SU-DHL-6 (cell line): Measurements from ENCODE around the gene MAEL.

Experiments
- H2AFZ ChIP-seq: fragments of 200-600 bp; sonication (generic); 2 replicates; pipeline ENCODE4 v1.6.1; 2014; ENCODE audit warnings: low read depth, mild to moderate bottlenecking, moderate library complexity, mixed read lengths, antibody characterized with exemption, low read length; ENCODE audit not compliant: severe bottlenecking
- H3F3A ChIP-seq: fragments of 200-600 bp; shearing (Covaris generic); 2 replicates; pipeline ENCODE4 v1.6.0; 2016; ENCODE audit warnings: antibody characterized with exemption, mild to moderate bottlenecking; ENCODE audit not compliant: insufficient read depth
- H3K27ac ChIP-seq: fragments of 200-600 bp; sonication (generic); 2 replicates; pipeline ENCODE4 v1.5.1; 2016; ENCODE audit warnings: low read depth, mild to moderate bottlenecking, low read length, moderate library complexity, mixed read lengths
- H3K27me3 ChIP-seq: fragments of 200-600 bp; sonication (generic), shearing (Covaris generic); 2 replicates; pipeline ENCODE4 v1.6.0; 2014; ENCODE audit warnings: mild to moderate bottlenecking, low read length
- H3K36me3 ChIP-seq: fragments of 200-600 bp; sonication (generic); 2 replicates; pipeline ENCODE4 v1.6.1; 2014; ENCODE audit warnings: mild to moderate bottlenecking, low read length, mixed read lengths
- H3K4me2 ChIP-seq: fragments of 300-600, 200-600 bp; shearing (Covaris generic), sonication (generic); 2 replicates; pipeline ENCODE4 v1.6.0; 2014; ENCODE audit warnings: low read length, low read depth, mild to moderate bottlenecking; ENCODE audit not compliant: poor library complexity, severe bottlenecking
- H3K4me3 ChIP-seq: fragments of 200-600 bp; sonication (generic); 2 replicates; pipeline ENCODE4 v1.5.1; 2014; ENCODE audit warnings: antibody characterized with exemption, low read length, mild to moderate bottlenecking, mixed read lengths; ENCODE audit not compliant: insufficient read depth, poor library complexity, severe bottlenecking
- H3K79me2 ChIP-seq: fragments of 200-600 bp; sonication (generic); 2 replicates; pipeline ENCODE4 v1.6.1; 2014; ENCODE audit warnings: mild to moderate bottlenecking, low read length, moderate library complexity; ENCODE audit not compliant: insufficient read depth
- H3K9ac ChIP-seq: fragments of 200-600 bp; sonication (generic); 2 replicates; pipeline ENCODE4 v1.7.0; 2014; ENCODE audit warnings: mild to moderate bottlenecking, low read length
- H3K9me2 ChIP-seq: fragments of 200-600 bp; sonication (generic); replicated peaks from 2 replicates; pipeline ENCODE4 v1.6.1; 2014; ENCODE audit warnings: low read length; ENCODE audit not compliant: insufficient read depth
- H3K9me3 ChIP-seq: fragments of 200-600 bp; sonication (generic); 2 replicates; pipeline ENCODE4 v1.6.1; 2014; ENCODE audit warnings: low read length, mixed read lengths; ENCODE audit not compliant: insufficient read depth
- H4K20me1 ChIP-seq: fragments of 200-600 bp; sonication (generic); 2 replicates; pipeline ENCODE4 v1.6.1; 2014; ENCODE audit warnings: low read depth, mild to moderate bottlenecking, antibody characterized with exemption, low read length, moderate library complexity, mixed read lengths
- CTCF ChIP-seq: fragments of 200-600 bp; sonication (generic); IDR thresholded peaks from one replicate; pipeline ENCODE4 v1.5.1; 2017; ENCODE audit warnings: antibody characterized with exemption, mild to moderate bottlenecking, low read length, moderate library complexity; ENCODE audit not compliant: insufficient read depth, poor library complexity, severe bottlenecking
- EZH2phosphoT487 ChIP-seq: fragments of 200-600 bp; sonication (generic), shearing (Covaris generic); conservative IDR thresholded peaks from 2 replicates; pipeline ENCODE4 v1.6.1; 2018; ENCODE audit warnings: mild to moderate bottlenecking, antibody characterized with exemption, low read length, moderate library complexity, mixed read lengths

The MAEL gene

DNA sequence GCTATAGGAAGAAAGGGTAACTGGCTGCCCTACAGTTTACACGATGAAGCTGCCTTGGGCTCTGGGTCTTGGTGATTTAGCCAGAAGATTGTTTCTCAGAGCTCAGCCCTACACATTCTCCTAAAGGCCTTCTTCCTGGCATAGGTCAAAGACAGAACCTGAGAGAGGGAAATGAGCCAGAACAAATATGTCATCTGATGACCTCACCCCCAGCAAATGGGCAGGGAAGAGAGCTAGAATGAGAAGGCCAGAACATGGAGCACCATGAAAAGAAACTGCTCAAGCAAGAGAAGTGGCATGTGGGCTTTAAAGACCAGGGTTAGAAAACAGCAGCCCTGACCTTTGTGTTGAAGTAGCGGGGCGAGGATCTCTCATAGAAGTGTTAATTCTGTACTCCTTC lies 8.3 kb upstream of the MAEL start:
- H3K36me3 ChIP-seq, result no peaks in the 10 kb centered on the region
- no peaks in the 10 kb centered on the region for H3K9me2 ChIP-seq
- TF ChIP-seq CTCF (no peak), EZH2phosphoT487 (no peak)
- no peak overlapping the region for H3K9ac ChIP-seq
- H3K4me2 ChIP-seq, result no peak overlapping the region
- peaks cover 6% of the 10 kb centered on the region for H3F3A ChIP-seq
- H3K4me3 ChIP-seq, result no peak overlapping the region
- H3K9me3 ChIP-seq, result no peaks in the 10 kb centered on the region
- H4K20me1 ChIP-seq, result no peaks in the 10 kb centered on the region
- no peak overlapping the region for H2AFZ ChIP-seq
- no peak overlapping the region for H3K27ac ChIP-seq
- no peaks in the 10 kb centered on the region for H3K79me2 ChIP-seq
- H3K27me3 ChIP-seq, result no peaks in the 10 kb centered on the region

DNA sequence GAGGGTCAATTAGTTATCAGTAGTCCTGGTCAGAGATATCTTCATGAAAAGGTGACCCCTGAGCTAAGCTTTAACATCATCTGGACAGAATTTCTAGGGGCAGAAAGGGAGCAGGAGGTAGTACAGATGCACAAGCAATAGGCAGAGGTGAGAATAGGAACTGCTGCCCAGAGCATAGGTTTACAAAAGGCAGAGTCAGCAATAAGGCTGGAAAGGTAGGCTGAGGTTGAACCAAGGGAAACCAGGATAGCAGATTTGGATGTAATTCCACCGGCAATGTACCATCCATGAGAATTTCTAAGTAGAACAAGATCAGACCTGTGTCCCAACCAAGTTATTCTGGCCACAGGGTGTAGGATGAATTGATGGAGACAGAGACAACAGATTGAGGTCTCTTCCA lies 7.5 kb upstream of the MAEL start:
- H3K9me2 ChIP-seq, result no peaks in the 10 kb centered on the region
- no peaks in the 10 kb centered on the region for H3K27me3 ChIP-seq
- H3K9me3 ChIP-seq, result no peaks in the 10 kb centered on the region
- no peaks in the 10 kb centered on the region for H3K36me3 ChIP-seq
- H3F3A ChIP-seq, result no peaks in the 10 kb centered on the region
- H2AFZ ChIP-seq, result no peak overlapping the region
- no peaks in the 10 kb centered on the region for H4K20me1 ChIP-seq
- H3K79me2 ChIP-seq, result no peaks in the 10 kb centered on the region
- no peak overlapping the region for H3K4me3 ChIP-seq
- H3K27ac ChIP-seq, result no peak overlapping the region
- no peak overlapping the region for H3K4me2 ChIP-seq
- no peak for TF ChIP-seq EZH2phosphoT487
- TF ChIP-seq CTCF, result no peak
- no peak overlapping the region for H3K9ac ChIP-seq

DNA sequence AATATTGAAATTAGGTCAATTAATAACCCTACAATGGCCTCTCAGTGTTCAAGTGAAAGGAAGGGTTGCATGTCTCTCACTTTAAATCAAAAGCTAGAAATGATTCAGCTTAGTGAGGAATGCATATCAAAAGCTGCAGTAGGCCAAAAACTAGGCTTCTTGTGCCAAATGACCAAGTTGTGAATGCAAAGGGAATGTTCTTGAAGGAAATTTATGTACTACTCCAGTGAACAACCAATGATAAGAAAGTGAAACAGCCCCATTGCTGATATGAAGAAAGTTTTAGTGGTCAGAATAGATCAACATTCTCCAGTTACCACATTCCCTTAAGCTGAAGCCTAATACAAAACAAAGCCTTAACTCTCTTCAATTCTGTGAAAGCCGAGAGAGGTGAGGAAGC lies 10.0 kb downstream of the MAEL start:
- Histone ChIP-seq H3K4me2 (no peak overlapping the region), H3K36me3 (no peaks in the 10 kb centered on the region), H3F3A (no peaks in the 10 kb centered on the region), H3K9me2 (no peaks in the 10 kb centered on the region), H3K9ac (no peak overlapping the region), H3K27me3 (no peaks in the 10 kb centered on the region), H4K20me1 (no peaks in the 10 kb centered on the region), H3K79me2 (no peaks in the 10 kb centered on the region), H3K4me3 (no peak overlapping the region), H2AFZ (no peak overlapping the region), H3K27ac (no peak overlapping the region), H3K9me3 (no peaks in the 10 kb centered on the region)
- TF ChIP-seq EZH2phosphoT487 (no peak), CTCF (no peak)

DNA sequence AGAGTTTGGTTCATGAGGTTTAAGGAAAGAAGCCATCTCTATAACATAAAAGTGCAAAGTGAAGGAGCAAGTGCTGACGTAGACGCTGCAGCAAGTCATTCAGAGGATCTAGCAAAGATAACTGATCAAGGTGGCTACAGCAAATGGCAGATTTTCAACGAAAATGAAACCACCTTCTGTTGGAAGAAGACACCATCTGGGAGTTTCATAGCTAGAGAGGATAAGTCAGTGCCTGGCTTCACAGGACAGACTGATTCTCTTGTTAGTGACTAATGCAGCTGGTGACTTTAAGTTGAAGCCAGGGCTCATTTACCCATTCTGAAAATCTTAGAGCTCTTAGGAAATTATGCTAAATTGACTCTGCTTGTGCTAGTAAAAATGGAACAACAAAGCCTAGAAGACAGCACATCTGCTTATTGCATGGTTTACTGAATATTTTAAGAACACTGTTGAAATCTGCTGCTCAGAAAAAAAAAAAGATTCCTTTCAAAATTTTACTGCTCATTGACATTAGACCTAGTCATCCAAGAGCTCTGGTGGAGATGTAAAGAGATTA lies 10.5 kb downstream of the MAEL start:
- no peak overlapping the region for H3K4me3 ChIP-seq
- H3K9me2 ChIP-seq, result no peaks in the 10 kb centered on the region
- no peak overlapping the region for H2AFZ ChIP-seq
- no peaks in the 10 kb centered on the region for H3K79me2 ChIP-seq
- H3K27ac ChIP-seq, result no peak overlapping the region
- no peaks in the 10 kb centered on the region for H3K9me3 ChIP-seq
- TF ChIP-seq CTCF (no peak), EZH2phosphoT487 (no peak)
- no peaks in the 10 kb centered on the region for H3K36me3 ChIP-seq
- no peak overlapping the region for H3K9ac ChIP-seq
- no peaks in the 10 kb centered on the region for H3K27me3 ChIP-seq
- H4K20me1 ChIP-seq, result no peaks in the 10 kb centered on the region
- H3K4me2 ChIP-seq, result no peak overlapping the region
- H3F3A ChIP-seq, result no peaks in the 10 kb centered on the region
